Neural cell (in vitro differentiated cells): ENCODE results near the gene AATK.

Source experiments
- CTCF ChIP-seq: fragments of 450-650 bp; IDR thresholded peaks from 2 replicates; pipeline ENCODE4 v1.5.1; 2014; ENCODE audit warnings: antibody characterized with exemption, mild to moderate bottlenecking, moderate library complexity; ENCODE audit not compliant: poor library complexity, severe bottlenecking
- EP300 ChIP-seq: fragments of 450-650 bp; conservative IDR thresholded peaks from 2 replicates; pipeline ENCODE4 v1.6.1; 2014; ENCODE audit warnings: antibody characterized with exemption, mild to moderate bottlenecking, moderate library complexity; ENCODE audit not compliant: poor library complexity, severe bottlenecking
- SMC3 ChIP-seq: fragments of 450-650 bp; conservative IDR thresholded peaks from 2 replicates; pipeline ENCODE4 v1.6.1; 2014; ENCODE audit warnings: antibody characterized with exemption, mild to moderate bottlenecking, moderate library complexity; ENCODE audit not compliant: poor library complexity

- TF ChIP-seq CTCF (no peak), EP300 (no peak), SMC3 (no peak)
Measured at GRCh38 chr17:81143717-81144422, 22.2 kb downstream of the AATK start.
